Kidney epithelial cell (primary cell): Measurements from ENCODE around the gene SLC2A13. TPM values are rescaled to one million over a fixed set of nuclear protein-coding genes. Genes with fewer than 3 reads are reported as not detected.

Experiments used
- DNase-seq: peaks from one replicate; pipeline ENCODE4 v3.0.0-alpha.2; 2010; ENCODE audit warnings: low read depth
- H3K27me3 ChIP-seq: 2 replicates; pipeline ENCODE4 v1.6.0; 2011; ENCODE audit warnings: low read length; ENCODE audit not compliant: control insufficient read depth, insufficient read depth
- H3K36me3 ChIP-seq: 2 replicates; pipeline ENCODE4 v1.5.1; 2011; ENCODE audit warnings: low read length; ENCODE audit not compliant: control insufficient read depth, insufficient read depth
- H3K4me3 ChIP-seq: 2 replicates; pipeline ENCODE4 v1.5.1; 2011; ENCODE audit warnings: low read depth, mild to moderate bottlenecking, control low read depth, low read length
- CTCF ChIP-seq: IDR thresholded peaks from 2 replicates; pipeline ENCODE4 v1.5.1; 2011; ENCODE audit warnings: mild to moderate bottlenecking, moderate library complexity, low read length, control low read depth, inconsistent platforms; ENCODE audit not compliant: insufficient read depth, poor library complexity, severe bottlenecking
- total RNA-seq: library from RNA; depleted of rRNA; stranded (reverse); fragments of >200 nt; gene quantifications from 2 replicates; pipeline ENCODE4 v1.2.3, GENCODE V29; 2015

SLC2A13 gene
- total RNA-seq, 1 donor from 2014 or later = 6.8 TPM

- Histone ChIP-seq H3K27me3 (no peaks in the 10 kb centered on the region), H3K36me3 (no peaks in the 10 kb centered on the region), H3K4me3 (no peak overlapping the region)
- no peak for DNase-seq
- no peak for TF ChIP-seq CTCF
Observed at GRCh38 chr12:39839072-39839471, 266.8 kb downstream of the SLC2A13 start.

- H3K27me3 ChIP-seq = no peaks in the 10 kb centered on the region
- no peak overlapping the region for H3K4me3 ChIP-seq
- DNase-seq = no peak
- no peak for TF ChIP-seq CTCF
- H3K36me3 ChIP-seq = no peaks in the 10 kb centered on the region
Observed at GRCh38 chr12:39835517-39836489, 270.1 kb downstream of the SLC2A13 start.

GRCh38 chr12:39831587-39832315, 274.1 kb downstream of the SLC2A13 start:
- no peak overlapping the region for H3K4me3 ChIP-seq
- no peak for DNase-seq
- no peaks in the 10 kb centered on the region for H3K27me3 ChIP-seq
- no peak for TF ChIP-seq CTCF
- H3K36me3 ChIP-seq = no peaks in the 10 kb centered on the region

- Histone ChIP-seq H3K4me3 (no peak overlapping the region), H3K36me3 (no peaks in the 10 kb centered on the region), H3K27me3 (no peaks in the 10 kb centered on the region)
- TF ChIP-seq CTCF = no peak
- no peak for DNase-seq
Observed at GRCh38 chr12:39830852-39831520, 274.9 kb downstream of the SLC2A13 start.

- H3K27me3 ChIP-seq = no peaks in the 10 kb centered on the region
- TF ChIP-seq CTCF = no peak
- DNase-seq = no peak
- no peak overlapping the region for H3K4me3 ChIP-seq
- H3K36me3 ChIP-seq = no peaks in the 10 kb centered on the region
Observed at GRCh38 chr12:39830171-39830570, 275.7 kb downstream of the SLC2A13 start.
